ENCODE data around the gene TBC1D10B.
"Not testable (repeated sequence)": the region's sequence is repeated elsewhere in the genome, so short reads cannot be mapped to it uniquely, and the experiment has no call there.

TBC1D10B gene

GRCh38 chr16:30348113-30348512 lies 22.2 kb downstream of the TBC1D10B start:
- no peak for TF ChIP-seq CTCF (IDR thresholded peaks at IDR 0.05; ENCODE audit: insufficient read depth, low read length)
- TF ChIP-seq POLR2AphosphoS5 (IDR thresholded peaks at IDR 0.05; ENCODE audit: low read depth): no peak
- no peak for TF ChIP-seq SPI1 (IDR thresholded peaks at IDR 0.05; ENCODE audit: borderline replicate concordance, low read depth)
- TF ChIP-seq REST (IDR thresholded peaks at IDR 0.05; ENCODE audit: insufficient replicate concordance, low read depth): no peak
- no peak for TF ChIP-seq GABPA (IDR thresholded peaks at IDR 0.05; ENCODE audit: low read depth)
- Histone ChIP-seq H3K27ac (replicated peaks) (no peak overlapping the region), H3K27me3 (ENCODE audit: insufficient read depth, poor library complexity, severe bottlenecking) (no peaks in the 10 kb centered on the region), H3K4me3 (replicated peaks; ENCODE audit: insufficient read depth, low read length) (no peak overlapping the region)
- DNase-seq (ENCODE audit: low read depth in 1 of 2, low spot score in 1 of 2): no peak

GRCh38 chr16:30346286-30346685 lies 24.0 kb downstream of the TBC1D10B start:
- TF ChIP-seq GABPA (IDR thresholded peaks at IDR 0.05; ENCODE audit: low read depth) (no peak), SPI1 (IDR thresholded peaks at IDR 0.05; ENCODE audit: borderline replicate concordance, low read depth) (no peak), POLR2AphosphoS5 (IDR thresholded peaks at IDR 0.05; ENCODE audit: low read depth) (no peak), REST (IDR thresholded peaks at IDR 0.05; ENCODE audit: insufficient replicate concordance, low read depth) (no peak), CTCF (IDR thresholded peaks at IDR 0.05; ENCODE audit: insufficient read depth, low read length) (no peak)
- no peaks in the 10 kb centered on the region for H3K27me3 ChIP-seq (ENCODE audit: insufficient read depth, poor library complexity, severe bottlenecking)
- DNase-seq (ENCODE audit: low read depth in 1 of 2, low spot score in 1 of 2): no peak
- H3K27ac ChIP-seq (replicated peaks): no peak overlapping the region
- no peak overlapping the region for H3K4me3 ChIP-seq (replicated peaks; ENCODE audit: insufficient read depth, low read length)

GRCh38 chr16:30343491-30343820 lies 26.8 kb downstream of the TBC1D10B start:
- not testable (repeated sequence) for H3K27me3 ChIP-seq (ENCODE audit: insufficient read depth, poor library complexity, severe bottlenecking); DNase-seq (ENCODE audit: low read depth in 1 of 2, low spot score in 1 of 2); H3K4me3 ChIP-seq (replicated peaks; ENCODE audit: insufficient read depth, low read length); H3K27ac ChIP-seq (replicated peaks)

- H3K4me3 ChIP-seq (replicated peaks; ENCODE audit: insufficient read depth, low read length): no peak overlapping the region
- no peak for DNase-seq (ENCODE audit: low read depth in 1 of 2, low spot score in 1 of 2)
Measured at GRCh38 chr16:30342751-30343490, 27.4 kb downstream of the TBC1D10B start.

More at GRCh38 chr16:30342751-30343490, 27.4 kb downstream of the TBC1D10B start:
- Histone ChIP-seq H3K27ac (replicated peaks) (no peak overlapping the region), H3K27me3 (ENCODE audit: insufficient read depth, poor library complexity, severe bottlenecking) (no peaks in the 10 kb centered on the region)
- TF ChIP-seq CTCF (IDR thresholded peaks at IDR 0.05; ENCODE audit: insufficient read depth, low read length) (no peak), POLR2AphosphoS5 (IDR thresholded peaks at IDR 0.05; ENCODE audit: low read depth) (no peak), GABPA (IDR thresholded peaks at IDR 0.05; ENCODE audit: low read depth) (no peak), SPI1 (IDR thresholded peaks at IDR 0.05; ENCODE audit: borderline replicate concordance, low read depth) (no peak), REST (IDR thresholded peaks at IDR 0.05; ENCODE audit: insufficient replicate concordance, low read depth) (no peak)

Measured in HL-60 (cell line).